ENCODE measurements around the gene QRFP. TPM values are rescaled to one million over a fixed set of nuclear protein-coding genes. Genes with fewer than 3 reads are reported as not detected.

The QRFP gene
- total RNA-seq, 2 donors from 2014 or later = not detected

DNA sequence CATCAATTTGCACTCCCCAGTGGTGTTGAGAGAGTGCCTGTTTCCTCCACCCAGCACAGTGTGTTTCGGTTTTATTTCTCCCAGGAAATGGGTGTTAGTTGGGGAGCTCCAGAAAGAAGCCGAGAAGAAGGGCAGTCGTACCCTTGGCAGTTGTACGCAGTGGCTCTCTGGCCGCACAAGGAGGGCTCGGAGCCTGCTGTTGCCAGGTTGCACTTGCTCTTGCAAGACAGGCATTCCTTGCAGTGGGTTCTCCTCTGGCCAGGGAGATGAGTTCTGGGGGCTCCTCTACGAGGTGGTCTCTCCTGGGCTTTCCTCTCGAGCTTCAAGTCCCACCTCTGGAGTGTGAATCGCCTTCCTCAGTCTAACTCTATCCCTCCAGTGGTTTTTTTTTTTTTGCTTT, 29.1 kb downstream of the QRFP start:
- peaks cover 4% of the 10 kb centered on the region for H3K4me1 Mint-ChIP-seq
- ATAC-seq (no peak), DNase-seq (no peak)
- no peak overlapping the region for H3K4me3 Mint-ChIP-seq
- H3K27me3 Mint-ChIP-seq = no peaks in the 10 kb centered on the region
- H3K36me3 Mint-ChIP-seq (ENCODE audit: low read depth) = no peaks in the 10 kb centered on the region
- H3K27ac Mint-ChIP-seq = no peak overlapping the region
- H3K9me3 ChIP-seq (ENCODE audit: control insufficient read depth, low read length, poor library complexity, severe bottlenecking) = no peaks in the 10 kb centered on the region

DNA sequence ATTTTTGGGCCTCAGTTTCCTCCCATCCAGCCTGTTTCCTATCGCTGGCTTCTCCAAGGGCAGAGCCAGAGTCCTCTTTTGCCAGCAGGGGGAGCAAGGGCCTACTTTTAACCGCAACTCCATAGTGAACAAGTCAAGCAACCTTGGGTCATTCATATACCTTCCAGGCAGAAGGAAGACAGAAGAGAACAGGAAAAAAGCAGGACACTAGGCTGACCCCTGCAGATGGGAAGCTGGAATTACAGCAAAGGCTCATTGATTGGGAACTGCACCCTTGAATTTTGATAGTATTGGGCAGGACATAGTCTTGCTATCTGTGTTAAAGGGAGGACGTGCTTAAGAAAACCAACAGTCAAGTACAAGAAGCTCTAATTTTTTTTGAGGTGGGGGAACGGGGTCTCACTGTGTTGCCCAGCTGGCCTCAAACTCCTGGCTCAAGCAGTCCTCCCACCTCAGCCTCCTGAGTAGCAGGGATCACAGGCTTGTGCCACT, 30.1 kb downstream of the QRFP start:
- ATAC-seq (peak; percentile 60), DNase-seq (peak in 1 of 3 donors; percentile 34)
- Mint-ChIP-seq H3K27ac (no peak overlapping the region), H3K4me3 (no peak overlapping the region), H3K27me3 (no peaks in the 10 kb centered on the region), H3K36me3 (ENCODE audit: low read depth) (no peaks in the 10 kb centered on the region), H3K4me1 (peaks cover 7% of the 10 kb centered on the region)
- H3K9me3 ChIP-seq (ENCODE audit: control insufficient read depth, low read length, poor library complexity, severe bottlenecking) = no peaks in the 10 kb centered on the region

DNA sequence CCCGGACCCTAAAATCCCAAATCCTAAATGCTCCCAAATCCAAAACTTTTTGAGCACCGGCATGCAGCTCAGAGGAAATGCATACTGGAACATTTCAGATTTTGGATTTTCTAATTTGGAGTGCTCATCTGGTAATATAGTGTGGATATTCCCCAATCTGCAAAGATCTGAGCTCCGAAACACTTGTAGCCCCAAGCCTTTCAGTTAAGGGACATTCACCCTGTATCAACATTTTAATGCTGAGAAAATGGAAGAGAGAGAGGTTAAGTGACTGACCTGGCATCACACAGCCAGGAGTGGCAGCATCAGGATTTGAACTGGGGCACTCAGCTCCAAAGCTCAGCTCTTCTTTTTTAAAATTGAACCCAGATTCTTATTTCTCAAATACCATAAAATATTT, 30.7 kb downstream of the QRFP start:
- DNase-seq = no peak
- no peak for ATAC-seq
- Mint-ChIP-seq H3K36me3 (ENCODE audit: low read depth) (no peaks in the 10 kb centered on the region), H3K4me1 (peaks cover 7% of the 10 kb centered on the region), H3K4me3 (no peak overlapping the region), H3K27me3 (no peaks in the 10 kb centered on the region), H3K27ac (no peak overlapping the region)
- no peaks in the 10 kb centered on the region for H3K9me3 ChIP-seq (ENCODE audit: control insufficient read depth, low read length, poor library complexity, severe bottlenecking)

DNA sequence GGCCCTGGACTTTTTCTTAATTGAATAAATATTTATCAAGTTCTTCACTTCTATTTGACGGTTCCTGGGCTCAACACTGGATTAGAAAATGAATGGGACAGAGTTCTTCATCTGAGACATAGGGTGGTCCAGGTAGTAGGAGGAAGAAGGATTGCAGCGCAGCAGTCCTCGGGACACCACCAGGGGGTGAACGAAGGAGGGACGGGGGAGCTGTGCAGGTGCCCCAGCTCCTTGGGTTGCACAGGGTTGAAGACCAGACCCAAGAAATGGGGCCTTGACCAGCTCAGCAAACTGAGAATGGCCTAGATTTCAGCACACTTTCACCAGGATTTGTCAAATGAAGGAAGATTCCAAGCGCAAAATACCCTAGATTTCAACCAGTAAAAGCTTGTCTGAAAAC, 32.1 kb downstream of the QRFP start:
- H3K36me3 Mint-ChIP-seq (ENCODE audit: low read depth) = no peaks in the 10 kb centered on the region
- H3K9me3 ChIP-seq (ENCODE audit: control insufficient read depth, low read length, poor library complexity, severe bottlenecking) = no peaks in the 10 kb centered on the region
- DNase-seq (no peak), ATAC-seq (no peak)
- peaks cover 7% of the 10 kb centered on the region for H3K4me1 Mint-ChIP-seq
- H3K27me3 Mint-ChIP-seq = no peaks in the 10 kb centered on the region
- no peak overlapping the region for H3K27ac Mint-ChIP-seq
- H3K4me3 Mint-ChIP-seq = no peak overlapping the region

DNA sequence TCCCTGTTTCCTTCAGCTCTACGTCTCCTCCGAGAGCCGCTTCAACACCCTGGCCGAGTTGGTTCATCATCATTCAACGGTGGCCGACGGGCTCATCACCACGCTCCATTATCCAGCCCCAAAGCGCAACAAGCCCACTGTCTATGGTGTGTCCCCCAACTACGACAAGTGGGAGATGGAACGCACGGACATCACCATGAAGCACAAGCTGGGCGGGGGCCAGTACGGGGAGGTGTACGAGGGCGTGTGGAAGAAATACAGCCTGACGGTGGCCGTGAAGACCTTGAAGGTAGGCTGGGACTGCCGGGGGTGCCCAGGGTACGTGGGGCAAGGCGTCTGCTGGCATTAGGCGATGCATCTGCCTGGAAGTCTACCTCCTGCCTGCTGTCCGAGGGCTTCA, 33.9 kb downstream of the QRFP start:
- Mint-ChIP-seq H3K36me3 (ENCODE audit: low read depth) (no peaks in the 10 kb centered on the region), H3K4me3 (no peak overlapping the region), H3K27me3 (no peaks in the 10 kb centered on the region), H3K4me1 (peaks cover 7% of the 10 kb centered on the region), H3K27ac (peak overlapping the region; percentile 14)
- ATAC-seq (no peak), DNase-seq (no peak)
- H3K9me3 ChIP-seq (ENCODE audit: control insufficient read depth, low read length, poor library complexity, severe bottlenecking) = no peaks in the 10 kb centered on the region

DNA sequence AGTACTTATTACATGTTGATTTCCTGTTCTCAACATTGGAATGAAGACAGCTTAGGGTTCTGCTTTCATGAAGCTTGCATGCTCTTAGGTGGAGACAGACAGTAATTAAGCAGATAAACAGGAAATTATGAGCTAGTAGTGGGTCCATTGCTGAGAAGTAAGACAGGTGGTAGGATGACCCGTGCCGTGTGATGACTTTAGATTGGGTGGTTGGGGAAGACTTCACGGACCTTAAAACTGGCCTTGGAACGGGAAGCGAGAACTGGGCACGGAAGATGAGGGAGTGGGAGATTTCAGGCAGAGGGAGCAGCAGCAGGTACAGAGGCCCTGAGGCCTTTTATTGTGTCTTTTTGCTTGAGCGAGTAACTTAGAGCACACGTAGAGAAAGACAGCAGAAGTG, 34.4 kb downstream of the QRFP start:
- H3K4me1 Mint-ChIP-seq = peaks cover 8% of the 10 kb centered on the region
- H3K36me3 Mint-ChIP-seq (ENCODE audit: low read depth) = peaks cover 3% of the 10 kb centered on the region
- no peak overlapping the region for H3K4me3 Mint-ChIP-seq
- no peaks in the 10 kb centered on the region for H3K27me3 Mint-ChIP-seq
- ATAC-seq = no peak
- peak overlapping the region; percentile 14 for H3K27ac Mint-ChIP-seq
- no peaks in the 10 kb centered on the region for H3K9me3 ChIP-seq (ENCODE audit: control insufficient read depth, low read length, poor library complexity, severe bottlenecking)
- no peak for DNase-seq

DNA sequence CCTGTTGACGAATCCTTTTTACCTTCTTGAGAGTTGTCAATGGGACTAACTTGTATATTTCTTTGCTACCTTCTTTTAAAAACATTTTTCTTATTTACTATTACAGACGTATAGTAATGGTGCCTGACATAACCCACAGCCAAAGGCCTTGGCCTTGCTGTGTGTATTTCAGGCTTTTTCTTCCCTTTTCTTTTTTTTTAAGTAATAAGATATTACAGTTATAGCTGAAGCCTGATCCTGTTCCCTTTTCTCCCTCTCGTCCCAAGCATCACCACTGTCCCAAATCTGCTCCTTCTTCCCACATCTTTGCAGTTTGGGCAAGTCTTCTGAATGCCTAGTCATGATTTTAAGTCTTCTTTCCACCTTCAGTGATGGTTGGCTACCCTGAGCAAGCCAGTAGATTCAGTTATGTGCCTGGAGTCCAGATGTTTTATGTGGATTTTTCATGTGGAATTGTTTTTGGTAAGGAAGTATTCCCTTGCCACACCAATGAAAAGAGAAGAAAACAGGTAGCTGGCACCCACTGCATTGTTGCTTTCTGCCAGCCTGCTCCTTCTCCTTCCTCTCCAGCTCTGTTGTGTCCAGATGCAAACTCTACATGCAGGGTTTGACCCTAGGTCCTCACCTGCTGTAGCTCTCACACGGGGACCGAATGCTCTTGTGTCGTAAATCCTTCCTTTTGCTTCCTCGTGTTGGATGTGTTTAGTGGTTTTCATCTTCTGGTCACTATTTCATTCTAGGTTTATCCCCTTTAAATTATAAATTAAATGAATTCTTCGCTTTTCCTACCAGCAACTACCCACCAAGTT, 35.0 kb downstream of the QRFP start:
- Mint-ChIP-seq H3K36me3 (ENCODE audit: low read depth) (peaks cover 3% of the 10 kb centered on the region), H3K27ac (no peak overlapping the region), H3K4me3 (no peak overlapping the region), H3K27me3 (no peaks in the 10 kb centered on the region), H3K4me1 (peaks cover 8% of the 10 kb centered on the region)
- no peaks in the 10 kb centered on the region for H3K9me3 ChIP-seq (ENCODE audit: control insufficient read depth, low read length, poor library complexity, severe bottlenecking)
- no peak for DNase-seq
- no peak for ATAC-seq

DNA sequence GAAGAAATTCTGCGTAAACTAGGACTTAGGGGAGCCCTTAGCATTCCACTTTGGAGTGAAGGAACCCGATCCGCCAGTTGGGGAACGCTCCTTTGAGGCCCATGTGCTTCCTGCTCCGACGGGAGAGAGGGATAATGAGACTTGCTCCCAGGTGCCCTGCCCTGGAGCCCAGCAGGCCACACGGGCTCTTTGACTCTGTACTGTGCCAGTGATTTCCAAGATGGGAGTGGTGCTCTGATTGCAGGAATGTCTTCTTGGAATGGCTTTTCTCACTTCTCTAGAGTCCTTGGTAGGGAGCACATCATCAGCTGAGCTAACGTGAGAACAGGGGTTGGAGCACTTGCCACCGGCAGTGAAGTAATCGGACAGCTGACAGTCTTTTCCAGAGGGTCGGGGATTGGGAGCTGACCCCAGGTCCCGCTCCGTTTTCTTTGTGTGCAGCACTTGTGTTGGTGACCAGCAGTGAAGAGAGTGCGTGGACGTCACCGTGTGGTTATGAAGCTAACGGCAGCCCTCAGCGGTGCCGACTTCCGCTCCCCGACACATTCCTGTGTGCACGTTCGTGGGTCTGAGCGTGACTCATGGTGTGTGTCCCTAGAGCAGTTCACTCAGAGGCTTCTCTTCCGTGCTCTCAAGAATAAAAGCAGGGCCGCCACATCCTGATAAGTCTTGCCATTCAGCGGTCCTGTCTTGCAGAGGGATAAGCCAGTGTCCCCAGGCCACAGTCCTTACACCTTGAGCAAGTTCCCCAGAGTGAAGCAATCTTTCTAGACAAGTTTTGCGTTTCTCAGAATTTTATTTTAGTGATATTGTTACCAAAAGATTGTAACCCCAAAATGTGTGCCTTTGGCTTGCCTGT, 35.9 kb downstream of the QRFP start:
- no peak for DNase-seq
- no peak overlapping the region for H3K27ac Mint-ChIP-seq
- H3K36me3 Mint-ChIP-seq (ENCODE audit: low read depth) = peaks cover 3% of the 10 kb centered on the region
- H3K4me1 Mint-ChIP-seq = peaks cover 5% of the 10 kb centered on the region
- no peak overlapping the region for H3K4me3 Mint-ChIP-seq
- H3K27me3 Mint-ChIP-seq = no peaks in the 10 kb centered on the region
- no peak for ATAC-seq
- H3K9me3 ChIP-seq (ENCODE audit: control insufficient read depth, low read length, poor library complexity, severe bottlenecking) = no peaks in the 10 kb centered on the region

DNA sequence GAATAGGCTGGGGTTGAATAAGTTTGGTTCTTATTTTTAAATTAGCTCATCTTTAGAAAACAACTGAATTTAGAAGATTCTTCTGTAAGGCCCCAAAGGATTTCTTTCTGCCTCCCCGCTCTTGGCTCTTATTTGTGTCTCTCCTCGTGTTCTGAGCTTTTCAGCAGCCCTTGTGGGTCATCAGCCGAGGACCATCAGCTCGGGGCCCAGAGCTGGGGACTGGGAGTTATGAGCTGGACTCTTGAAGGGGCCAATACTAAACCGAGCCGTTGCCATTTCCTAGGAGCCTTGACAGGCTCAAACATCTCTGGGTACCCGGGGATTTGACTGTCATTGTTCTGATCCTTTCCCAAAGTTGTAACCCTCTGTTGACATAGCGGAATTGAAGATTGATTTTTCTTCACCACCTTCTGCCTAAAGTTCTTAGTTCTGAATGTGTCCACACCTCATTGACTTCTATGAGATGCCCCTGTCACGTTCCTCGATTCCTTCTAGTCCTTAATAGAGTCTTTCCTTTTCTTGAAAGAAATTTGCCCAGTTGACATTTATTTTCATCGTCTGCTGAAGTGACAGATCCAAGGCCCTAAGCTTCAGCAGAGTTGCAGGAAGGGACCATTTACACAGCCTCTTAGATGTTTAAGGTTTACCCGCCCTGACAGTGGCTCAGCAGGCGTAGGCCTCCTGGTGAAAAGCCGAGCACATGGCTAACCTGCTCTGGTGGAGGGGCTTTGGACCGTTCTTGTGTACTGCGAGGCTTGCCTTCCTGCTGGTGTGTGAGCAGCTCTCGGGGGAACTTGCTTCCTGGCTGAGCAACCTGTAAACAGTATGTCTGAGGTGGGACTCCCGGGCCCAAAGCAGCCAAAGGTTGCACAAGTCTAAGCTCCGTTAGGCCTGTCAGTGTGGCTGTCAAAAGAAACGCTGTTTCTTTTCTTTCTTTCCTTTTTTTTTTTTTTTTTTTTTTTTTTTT, 37.6 kb downstream of the QRFP start:
- peaks cover 5% of the 10 kb centered on the region for H3K4me1 Mint-ChIP-seq
- H3K4me3 Mint-ChIP-seq = no peak overlapping the region
- ATAC-seq = no peak
- no peaks in the 10 kb centered on the region for H3K27me3 Mint-ChIP-seq
- no peaks in the 10 kb centered on the region for H3K9me3 ChIP-seq (ENCODE audit: control insufficient read depth, low read length, poor library complexity, severe bottlenecking)
- H3K36me3 Mint-ChIP-seq (ENCODE audit: low read depth) = peaks cover 3% of the 10 kb centered on the region
- peak overlapping the region; percentile 24 for H3K27ac Mint-ChIP-seq
- DNase-seq = no peak

DNA sequence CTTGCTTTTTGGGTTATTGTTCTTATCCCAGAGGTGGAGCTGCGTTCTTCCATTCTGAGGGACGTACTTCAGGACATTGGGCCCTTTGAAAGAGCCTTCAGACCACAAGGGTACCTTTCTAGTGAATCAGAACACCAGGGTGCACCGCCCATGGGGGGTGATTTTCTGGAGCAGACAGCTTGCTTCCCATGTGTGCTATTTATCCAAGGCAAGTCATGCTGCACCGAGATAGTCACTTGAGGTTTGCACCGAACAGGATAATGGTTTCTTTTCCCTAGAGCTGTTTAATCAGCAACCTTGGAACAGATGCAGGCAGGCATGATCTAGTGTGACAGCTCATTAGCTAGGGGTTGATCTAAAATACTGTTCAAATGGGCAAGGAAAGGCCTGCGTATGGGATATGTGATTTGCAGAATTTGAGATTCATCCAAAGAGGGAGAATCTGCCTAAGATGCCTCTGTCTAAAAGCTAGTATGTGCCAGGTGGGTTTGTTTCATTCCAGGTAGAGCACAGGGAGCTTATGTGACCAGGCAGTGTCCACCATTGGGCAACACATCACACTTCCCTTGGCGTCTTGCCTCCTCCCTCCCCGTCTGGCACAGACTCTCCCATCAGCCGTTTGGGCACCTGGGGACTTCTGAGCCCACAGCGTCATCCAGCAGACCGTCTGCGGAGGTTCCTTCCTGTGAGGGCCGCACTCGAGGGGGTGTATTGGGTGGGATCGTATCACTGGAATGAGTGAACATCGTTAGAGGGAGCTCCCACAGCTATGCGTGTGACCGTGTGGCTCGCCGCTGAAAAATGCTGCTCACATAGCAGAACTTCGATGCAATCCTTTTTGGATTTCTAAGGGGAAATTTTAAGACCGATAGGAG, 38.5 kb downstream of the QRFP start:
- no peaks in the 10 kb centered on the region for H3K9me3 ChIP-seq (ENCODE audit: control insufficient read depth, low read length, poor library complexity, severe bottlenecking)
- Mint-ChIP-seq H3K36me3 (ENCODE audit: low read depth) (peaks cover 3% of the 10 kb centered on the region), H3K4me1 (peaks cover 5% of the 10 kb centered on the region), H3K27ac (no peak overlapping the region), H3K27me3 (no peaks in the 10 kb centered on the region), H3K4me3 (no peak overlapping the region)
- no peak for ATAC-seq
- DNase-seq = no peak

DNA sequence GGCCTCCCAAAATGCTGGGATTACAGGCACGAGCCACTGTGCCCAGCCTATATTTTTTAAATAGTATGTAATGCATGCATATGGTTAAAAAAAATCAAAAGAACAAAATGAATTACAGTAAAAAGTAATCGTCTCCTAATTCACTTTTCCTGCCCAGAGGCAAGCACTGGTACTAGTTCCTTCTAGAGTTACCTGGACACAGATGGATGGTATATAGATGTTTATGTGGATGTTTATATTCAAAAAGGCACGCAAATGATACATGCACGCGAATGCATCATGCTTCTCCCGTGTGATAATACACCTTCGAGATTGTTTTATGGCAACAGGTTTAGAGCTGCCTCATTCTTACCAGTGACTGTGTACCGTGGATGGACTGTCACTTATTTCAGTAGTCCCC, 40.1 kb downstream of the QRFP start:
- Mint-ChIP-seq H3K4me3 (no peak overlapping the region), H3K36me3 (ENCODE audit: low read depth) (peaks cover 3% of the 10 kb centered on the region), H3K4me1 (peaks cover 2% of the 10 kb centered on the region), H3K27me3 (no peaks in the 10 kb centered on the region), H3K27ac (no peak overlapping the region)
- no peaks in the 10 kb centered on the region for H3K9me3 ChIP-seq (ENCODE audit: control insufficient read depth, low read length, poor library complexity, severe bottlenecking)
- DNase-seq (no peak), ATAC-seq (no peak)

DNA sequence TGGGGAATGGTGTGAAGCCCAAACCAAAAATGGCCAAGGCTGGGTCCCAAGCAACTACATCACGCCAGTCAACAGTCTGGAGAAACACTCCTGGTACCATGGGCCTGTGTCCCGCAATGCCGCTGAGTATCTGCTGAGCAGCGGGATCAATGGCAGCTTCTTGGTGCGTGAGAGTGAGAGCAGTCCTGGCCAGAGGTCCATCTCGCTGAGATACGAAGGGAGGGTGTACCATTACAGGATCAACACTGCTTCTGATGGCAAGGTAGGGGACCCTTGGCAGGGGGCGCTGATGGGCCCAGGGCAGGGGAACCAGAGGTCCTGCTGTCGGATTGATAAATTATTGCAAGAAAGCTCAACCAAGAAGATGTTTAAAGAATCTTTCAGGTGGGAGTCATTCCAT, 41.8 kb downstream of the QRFP start:
- Mint-ChIP-seq H3K27ac (no peak overlapping the region), H3K27me3 (no peaks in the 10 kb centered on the region), H3K36me3 (ENCODE audit: low read depth) (peaks cover 3% of the 10 kb centered on the region), H3K4me3 (no peak overlapping the region), H3K4me1 (peaks cover 4% of the 10 kb centered on the region)
- H3K9me3 ChIP-seq (ENCODE audit: control insufficient read depth, low read length, poor library complexity, severe bottlenecking) = no peaks in the 10 kb centered on the region
- no peak for ATAC-seq
- no peak for DNase-seq
